MM.1S (cell line): ENCODE results near the gene OR8D1.
"Not testable (repeated sequence)": the region's sequence is repeated elsewhere in the genome, so short reads cannot be mapped to it uniquely, and the experiment has no call there.

Experiments
- DNase-seq: peaks from one replicate; pipeline ENCODE4 v3.0.0-alpha.2; 2015
- H2AFZ ChIP-seq: fragments of 300-600 bp; sonication (generic); 2 replicates; pipeline ENCODE4 v1.6.0; 2016; ENCODE audit warnings: antibody characterized with exemption, low read length
- H3F3A ChIP-seq: fragments of 300-600 bp; sonication (generic); 2 replicates; pipeline ENCODE4 v1.6.1; 2016; ENCODE audit warnings: mild to moderate bottlenecking, antibody characterized with exemption, low read length, moderate library complexity, mixed read lengths; ENCODE audit not compliant: insufficient read depth
- H3K27ac ChIP-seq: fragments of 300-600 bp; sonication (generic); 2 replicates; pipeline ENCODE4 v1.5.1; 2016; ENCODE audit warnings: mild to moderate bottlenecking, low read length
- H3K27me3 ChIP-seq: fragments of 300-600 bp; sonication (generic); replicated peaks from 2 replicates; pipeline ENCODE4 v1.6.0; 2016; ENCODE audit warnings: low read length; ENCODE audit not compliant: insufficient read depth
- H3K36me3 ChIP-seq: fragments of 300-600 bp; sonication (generic); replicated peaks from 2 replicates; pipeline ENCODE4 v1.6.1; 2016; ENCODE audit warnings: mild to moderate bottlenecking, low read length, mixed read lengths; ENCODE audit not compliant: insufficient read depth
- H3K4me1 ChIP-seq: fragments of 300-600 bp; sonication (generic); 2 replicates; pipeline ENCODE4 v1.6.1; 2016; ENCODE audit warnings: low read length, mixed read lengths
- H3K4me2 ChIP-seq: fragments of 300-600 bp; sonication (generic); 2 replicates; pipeline ENCODE4 v1.6.0; 2016; ENCODE audit warnings: low read depth, low read length
- H3K4me3 ChIP-seq: fragments of 300-600 bp; sonication (generic); 2 replicates; pipeline ENCODE4 v1.5.1; 2016; ENCODE audit warnings: low read length, mixed read lengths
- H3K79me2 ChIP-seq: fragments of 300-600 bp; sonication (generic); 2 replicates; pipeline ENCODE4 v1.6.1; 2016; ENCODE audit warnings: mixed run types, low read length, mixed read lengths
- H3K9ac ChIP-seq: fragments of 300-600 bp; sonication (generic); 2 replicates; pipeline ENCODE4 v1.6.1; 2016; ENCODE audit warnings: low read length, mixed read lengths
- H3K9me2 ChIP-seq: fragments of 300-600 bp; sonication (generic); replicated peaks from 2 replicates; pipeline ENCODE4 v1.6.1; 2016; ENCODE audit warnings: mild to moderate bottlenecking, low read length, mixed read lengths; ENCODE audit not compliant: insufficient read depth
- H3K9me3 ChIP-seq: fragments of 300-600 bp; sonication (generic); replicated peaks from 2 replicates; pipeline ENCODE4 v1.6.1; 2016; ENCODE audit warnings: mild to moderate bottlenecking, low read length, mixed read lengths; ENCODE audit not compliant: insufficient read depth
- H4K20me1 ChIP-seq: fragments of 300-600 bp; sonication (generic); 2 replicates; pipeline ENCODE4 v1.6.1; 2016; ENCODE audit warnings: mild to moderate bottlenecking, low read length, moderate library complexity, mixed read lengths; ENCODE audit not compliant: insufficient read depth
- EZH2 ChIP-seq: fragments of 300-600 bp; sonication (generic); optimal IDR thresholded peaks from 2 replicates; pipeline ENCODE3; 2017; ENCODE audit warnings: low read depth, mild to moderate bottlenecking, antibody characterized with exemption, low read length, mixed read lengths
- EZH2phosphoT487 ChIP-seq: fragments of 300-600 bp; sonication (generic); IDR thresholded peaks from 2 replicates; pipeline ENCODE4 v1.6.1; 2018; ENCODE audit warnings: antibody characterized with exemption, low read length
- TF ChIP-seq, protein P1 (sequence below): fragments of 300-600 bp; sonication (generic); IDR thresholded peaks from 2 replicates; pipeline ENCODE4 v1.5.1; 2016; ENCODE audit warnings: antibody characterized with exemption, low read length, mixed read lengths

Gene OR8D1

DNA sequence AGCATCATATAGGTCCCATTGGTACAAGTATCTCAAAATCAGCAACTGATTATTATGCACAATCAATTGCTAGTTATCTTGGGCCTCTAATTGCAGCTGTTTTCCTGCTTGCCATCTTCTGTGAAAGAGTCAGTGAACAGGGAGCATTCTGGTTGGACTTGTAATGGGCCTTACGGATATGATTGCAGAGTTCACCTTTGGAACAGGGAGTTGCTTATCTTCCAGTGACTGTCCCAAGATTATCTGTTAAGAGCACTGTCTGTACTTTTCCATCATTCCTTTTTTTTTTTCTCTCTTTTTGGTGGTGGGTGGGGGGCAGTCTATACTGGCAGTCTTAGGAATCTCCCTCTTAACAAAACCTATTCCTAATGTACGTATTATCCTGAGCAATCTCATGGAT is 39.7 kb downstream of the OR8D1 start:
- Histone ChIP-seq H3K36me3 (no peaks in the 10 kb centered on the region), H3K4me3 (no peak overlapping the region), H3K9me2 (no peaks in the 10 kb centered on the region), H3K4me1 (no peaks in the 10 kb centered on the region), H3K4me2 (no peak overlapping the region), H3F3A (no peaks in the 10 kb centered on the region), H2AFZ (no peak overlapping the region), H3K27ac (no peak overlapping the region), H3K27me3 (no peaks in the 10 kb centered on the region), H3K9ac (no peak overlapping the region), H4K20me1 (no peaks in the 10 kb centered on the region), H3K79me2 (no peaks in the 10 kb centered on the region), H3K9me3 (no peaks in the 10 kb centered on the region)
- DNase-seq, result no peak
- TF ChIP-seq EZH2, result no peak
- TF ChIP-seq, protein P1, sequence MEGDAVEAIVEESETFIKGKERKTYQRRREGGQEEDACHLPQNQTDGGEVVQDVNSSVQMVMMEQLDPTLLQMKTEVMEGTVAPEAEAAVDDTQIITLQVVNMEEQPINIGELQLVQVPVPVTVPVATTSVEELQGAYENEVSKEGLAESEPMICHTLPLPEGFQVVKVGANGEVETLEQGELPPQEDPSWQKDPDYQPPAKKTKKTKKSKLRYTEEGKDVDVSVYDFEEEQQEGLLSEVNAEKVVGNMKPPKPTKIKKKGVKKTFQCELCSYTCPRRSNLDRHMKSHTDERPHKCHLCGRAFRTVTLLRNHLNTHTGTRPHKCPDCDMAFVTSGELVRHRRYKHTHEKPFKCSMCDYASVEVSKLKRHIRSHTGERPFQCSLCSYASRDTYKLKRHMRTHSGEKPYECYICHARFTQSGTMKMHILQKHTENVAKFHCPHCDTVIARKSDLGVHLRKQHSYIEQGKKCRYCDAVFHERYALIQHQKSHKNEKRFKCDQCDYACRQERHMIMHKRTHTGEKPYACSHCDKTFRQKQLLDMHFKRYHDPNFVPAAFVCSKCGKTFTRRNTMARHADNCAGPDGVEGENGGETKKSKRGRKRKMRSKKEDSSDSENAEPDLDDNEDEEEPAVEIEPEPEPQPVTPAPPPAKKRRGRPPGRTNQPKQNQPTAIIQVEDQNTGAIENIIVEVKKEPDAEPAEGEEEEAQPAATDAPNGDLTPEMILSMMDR, result no peak
- TF ChIP-seq EZH2phosphoT487, result no peak

GRCh38 chr11:124270886-124271285 is 42.9 kb downstream of the OR8D1 start:
- H3K4me2 ChIP-seq, DNase-seq, H4K20me1 ChIP-seq: not testable (repeated sequence)

DNA sequence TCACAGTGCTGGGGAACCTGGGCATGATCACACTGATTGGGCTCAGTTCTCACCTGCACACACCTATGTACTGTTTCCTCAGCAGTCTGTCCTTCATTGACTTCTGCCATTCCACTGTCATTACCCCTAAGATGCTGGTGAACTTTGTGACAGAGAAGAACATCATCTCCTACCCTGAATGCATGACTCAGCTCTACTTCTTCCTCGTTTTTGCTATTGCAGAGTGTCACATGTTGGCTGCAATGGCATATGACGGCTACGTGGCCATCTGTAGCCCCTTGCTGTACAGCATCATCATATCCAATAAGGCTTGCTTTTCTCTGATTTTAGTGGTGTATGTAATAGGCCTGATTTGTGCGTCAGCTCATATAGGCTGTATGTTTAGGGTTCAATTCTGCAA is 48.7 kb downstream of the OR8D1 start:
- not testable (repeated sequence) for H2AFZ ChIP-seq, H3F3A ChIP-seq, H3K27ac ChIP-seq, H4K20me1 ChIP-seq, DNase-seq, H3K27me3 ChIP-seq, H3K9ac ChIP-seq, H3K4me3 ChIP-seq, H3K36me3 ChIP-seq, H3K9me3 ChIP-seq, H3K9me2 ChIP-seq, H3K79me2 ChIP-seq, H3K4me2 ChIP-seq, H3K4me1 ChIP-seq

More at GRCh38 chr11:124270886-124271285, 42.9 kb downstream of the OR8D1 start:
- not testable (repeated sequence) for H3F3A ChIP-seq, H3K9me3 ChIP-seq, H3K79me2 ChIP-seq, H3K27me3 ChIP-seq, H3K27ac ChIP-seq, H3K4me1 ChIP-seq, H3K36me3 ChIP-seq, H3K4me3 ChIP-seq, H3K9me2 ChIP-seq, H3K9ac ChIP-seq, H2AFZ ChIP-seq

DNA sequence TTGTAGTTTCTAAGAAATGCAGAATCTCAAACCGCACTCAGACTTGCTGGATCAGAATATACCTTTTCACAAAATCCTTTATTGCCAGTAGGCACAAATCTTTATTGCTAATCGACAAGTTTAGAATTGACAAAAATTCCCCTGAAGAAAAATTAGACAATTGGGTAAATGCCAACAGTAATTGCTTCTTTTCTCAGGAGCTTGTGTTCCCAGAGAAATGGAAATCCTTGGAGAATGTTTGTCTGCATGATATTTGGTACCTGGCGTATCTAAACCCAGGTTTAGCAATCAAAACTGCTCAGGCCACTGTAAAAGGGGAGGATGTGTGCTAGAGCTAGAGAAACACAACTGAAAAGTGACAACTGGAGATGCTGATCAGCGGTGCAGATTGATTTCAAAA is 57.7 kb downstream of the OR8D1 start, which contains the start of gene OR8G5:
TSS of gene OR8G5 (plus strand) at position 301 of the 400 bp plus-strand sequence. CDS start 8,556 bp downstream, outside the sequence.
- Histone ChIP-seq H3K4me1 (no peaks in the 10 kb centered on the region), H3K9me3 (no peaks in the 10 kb centered on the region), H3K27me3 (no peaks in the 10 kb centered on the region), H3F3A (no peaks in the 10 kb centered on the region), H3K9ac (no peak within 1 kb of the TSS), H3K4me3 (no peak within 1 kb of the TSS), H3K4me2 (no peak within 1 kb of the TSS), H3K27ac (no peak within 1 kb of the TSS), H3K36me3 (no peaks in the 10 kb centered on the region), H4K20me1 (no peaks in the 10 kb centered on the region), H3K79me2 (no peaks in the 10 kb centered on the region), H2AFZ (no peak within 1 kb of the TSS), H3K9me2 (no peaks in the 10 kb centered on the region)
- DNase-seq, result no peak
- TF ChIP-seq, protein P1, result no peak
- TF ChIP-seq EZH2 (no peak), EZH2phosphoT487 (no peak)
